ENCODE results near the gene SMIM23.

GRCh38 chr5:171785517-171785916 is at the start of gene SMIM23:
- TF ChIP-seq, protein P1, sequence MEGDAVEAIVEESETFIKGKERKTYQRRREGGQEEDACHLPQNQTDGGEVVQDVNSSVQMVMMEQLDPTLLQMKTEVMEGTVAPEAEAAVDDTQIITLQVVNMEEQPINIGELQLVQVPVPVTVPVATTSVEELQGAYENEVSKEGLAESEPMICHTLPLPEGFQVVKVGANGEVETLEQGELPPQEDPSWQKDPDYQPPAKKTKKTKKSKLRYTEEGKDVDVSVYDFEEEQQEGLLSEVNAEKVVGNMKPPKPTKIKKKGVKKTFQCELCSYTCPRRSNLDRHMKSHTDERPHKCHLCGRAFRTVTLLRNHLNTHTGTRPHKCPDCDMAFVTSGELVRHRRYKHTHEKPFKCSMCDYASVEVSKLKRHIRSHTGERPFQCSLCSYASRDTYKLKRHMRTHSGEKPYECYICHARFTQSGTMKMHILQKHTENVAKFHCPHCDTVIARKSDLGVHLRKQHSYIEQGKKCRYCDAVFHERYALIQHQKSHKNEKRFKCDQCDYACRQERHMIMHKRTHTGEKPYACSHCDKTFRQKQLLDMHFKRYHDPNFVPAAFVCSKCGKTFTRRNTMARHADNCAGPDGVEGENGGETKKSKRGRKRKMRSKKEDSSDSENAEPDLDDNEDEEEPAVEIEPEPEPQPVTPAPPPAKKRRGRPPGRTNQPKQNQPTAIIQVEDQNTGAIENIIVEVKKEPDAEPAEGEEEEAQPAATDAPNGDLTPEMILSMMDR (IDR thresholded peaks at IDR 0.05): no peak
- no peak for TF ChIP-seq POLR2A (IDR thresholded peaks at IDR 0.05)
